Effector memory CD8-positive, alpha-beta T cell (primary cell): ENCODE measurements around the gene GRID2.
"Not testable (repeated sequence)": the region's sequence is repeated elsewhere in the genome, so short reads cannot be mapped to it uniquely, and the experiment has no call there.

ENCODE experiments used
- ATAC-seq: fragments of 150-1000 bp; cut with Tn5 transposase; replicated peaks from 2 replicates; pipeline ENCODE4 v1.10.0; 2021; ENCODE audit warnings: mild to moderate bottlenecking, moderate library complexity
- DNase-seq, 3 experiments: peaks; one replicate each; pipeline ENCODE4 v3.0.0; 2021
- H3K27ac Mint-ChIP-seq, 2 donors: one replicate each; pipeline ENCODE4 v1.8.0; 2022; ENCODE audit warnings: mild to moderate bottlenecking in 2 of 2, mixed read lengths in 2 of 2, moderate library complexity in 2 of 2
- H3K27me3 Mint-ChIP-seq, 2 donors: one replicate each; pipeline ENCODE4 v1.8.0; 2022; ENCODE audit warnings: mixed read lengths in 2 of 2
- H3K36me3 Mint-ChIP-seq: one replicate; pipeline ENCODE4 v1.8.0; 2022; ENCODE audit warnings: mild to moderate bottlenecking, moderate library complexity, mixed read lengths; ENCODE audit not compliant: insufficient read depth
- H3K4me1 Mint-ChIP-seq, 2 donors: one replicate each; pipeline ENCODE4 v1.8.0; 2022; ENCODE audit warnings: low read depth in 2 of 2, mixed read lengths in 2 of 2
- H3K4me3 Mint-ChIP-seq, 2 donors: one replicate each; pipeline ENCODE4 v1.8.0; 2022; ENCODE audit warnings: mild to moderate bottlenecking in 2 of 2, mixed read lengths in 2 of 2, moderate library complexity in 2 of 2
- H3K9me3 Mint-ChIP-seq, 2 donors: one replicate each; pipeline ENCODE4 v1.8.0; 2022; ENCODE audit warnings: mixed read lengths in 2 of 2

Gene GRID2

DNA sequence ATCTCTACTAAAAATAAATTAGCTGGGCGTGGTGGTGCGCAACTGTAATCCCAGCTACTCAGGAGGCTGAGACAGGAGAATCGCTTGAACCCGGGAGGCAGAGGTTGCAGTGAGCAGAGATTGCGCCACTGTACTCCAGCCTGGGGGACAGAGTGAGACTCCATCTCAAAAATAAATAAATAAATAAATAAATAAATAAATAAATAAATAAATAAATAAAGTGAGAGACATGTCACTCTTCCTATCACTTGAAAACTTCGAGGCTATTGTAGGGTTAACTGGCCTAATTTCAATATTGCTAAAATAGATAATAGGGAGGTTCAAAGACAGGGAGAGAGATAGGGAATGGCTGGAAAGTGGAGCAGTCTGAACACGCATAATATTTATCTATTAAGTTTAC lies 99.8 kb downstream of the GRID2 start:
- not testable (repeated sequence) for H3K4me3 Mint-ChIP-seq, ATAC-seq, H3K4me1 Mint-ChIP-seq, DNase-seq, H3K27ac Mint-ChIP-seq, H3K36me3 Mint-ChIP-seq, H3K27me3 Mint-ChIP-seq, H3K9me3 Mint-ChIP-seq

DNA sequence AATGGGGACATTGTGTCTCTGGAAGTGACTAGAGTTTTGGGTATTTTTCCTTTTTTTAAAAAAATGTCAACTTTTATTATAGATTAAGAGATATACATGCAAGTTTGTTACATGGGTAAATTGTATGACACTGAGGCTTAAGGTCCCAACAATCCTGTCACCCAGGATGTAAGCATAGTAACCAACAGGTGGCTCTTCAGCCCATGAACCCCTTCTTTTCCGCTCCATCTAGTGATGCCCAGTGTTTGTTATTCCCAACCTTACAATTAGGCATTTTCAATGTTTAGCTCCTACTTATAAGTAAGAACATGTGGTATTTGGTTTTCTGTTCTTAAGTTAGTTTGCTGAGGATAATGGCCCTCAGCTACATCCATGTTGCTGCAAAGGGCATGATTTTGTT lies 102.7 kb downstream of the GRID2 start:
- Mint-ChIP-seq H3K9me3 (peaks cover 0 to 6% of the 10 kb centered on the region in 2 donors), H3K36me3 (peaks cover 4% of the 10 kb centered on the region), H3K27ac (no peak overlapping the region), H3K27me3 (no peaks in the 10 kb centered on the region), H3K4me1 (no peaks in the 10 kb centered on the region), H3K4me3 (no peak overlapping the region)
- ATAC-seq (no peak), DNase-seq (no peak)

DNA sequence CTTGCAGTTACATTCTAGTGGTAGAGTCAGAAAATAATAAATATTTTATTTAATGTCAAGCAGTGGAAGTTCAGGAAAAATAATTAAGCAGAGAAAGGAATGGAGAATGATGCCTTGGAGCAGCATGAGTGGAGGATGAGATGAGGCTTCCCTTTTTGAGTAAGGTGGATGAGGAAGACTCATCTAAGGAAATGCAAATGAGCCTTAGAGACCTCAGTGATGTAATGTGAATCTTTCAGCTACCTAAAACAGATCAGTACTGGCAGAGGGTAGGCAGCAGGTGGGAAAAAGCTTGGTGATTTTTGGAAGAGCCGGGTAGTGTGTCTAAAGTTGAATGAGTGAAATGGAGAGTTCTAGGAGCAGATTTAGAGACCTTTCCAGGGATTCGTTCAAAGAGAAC lies 118.2 kb downstream of the GRID2 start:
- Mint-ChIP-seq H3K4me1 (no peaks in the 10 kb centered on the region), H3K4me3 (no peak overlapping the region), H3K27me3 (no peaks in the 10 kb centered on the region), H3K36me3 (no peaks in the 10 kb centered on the region), H3K27ac (no peak overlapping the region), H3K9me3 (peaks cover 8 to 15% of the 10 kb centered on the region in 2 donors)
- no peak for DNase-seq
- ATAC-seq = no peak

- Mint-ChIP-seq H3K4me1 (no peaks in the 10 kb centered on the region), H3K36me3 (no peaks in the 10 kb centered on the region), H3K9me3 (peaks cover 8 to 17% of the 10 kb centered on the region in 2 donors), H3K27me3 (no peaks in the 10 kb centered on the region), H3K27ac (no peak overlapping the region), H3K4me3 (no peak overlapping the region)
- ATAC-seq (no peak), DNase-seq (no peak)
Measured at GRCh38 chr4:92433272-92433758, 129.5 kb downstream of the GRID2 start.

DNA sequence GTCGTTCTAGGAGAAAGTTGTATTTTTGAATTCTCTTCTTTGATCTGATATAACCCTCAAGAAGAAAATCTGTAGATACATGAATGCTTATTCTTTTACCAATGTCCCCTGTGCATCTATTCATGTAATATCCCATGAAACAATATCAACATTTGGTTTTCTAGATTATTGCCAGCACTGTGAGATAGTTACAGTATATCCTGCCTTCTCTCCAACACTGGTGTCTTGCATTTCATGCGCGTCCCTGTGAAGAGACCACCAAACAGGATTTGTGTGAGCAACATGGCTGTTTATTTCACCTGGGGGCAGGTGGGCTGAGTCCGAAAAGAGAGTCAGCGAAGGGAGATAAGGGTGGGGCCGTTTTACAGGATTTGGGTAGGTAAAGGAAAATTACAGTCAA lies 135.0 kb downstream of the GRID2 start:
- H3K9me3 Mint-ChIP-seq = peaks cover 17 to 28% of the 10 kb centered on the region in 2 donors
- not testable (repeated sequence) for DNase-seq, H3K4me3 Mint-ChIP-seq, ATAC-seq, H3K27ac Mint-ChIP-seq, H3K36me3 Mint-ChIP-seq, H3K27me3 Mint-ChIP-seq, H3K4me1 Mint-ChIP-seq

- not testable (repeated sequence) for H3K36me3 Mint-ChIP-seq, ATAC-seq, DNase-seq, H3K4me1 Mint-ChIP-seq, H3K27ac Mint-ChIP-seq, H3K27me3 Mint-ChIP-seq, H3K4me3 Mint-ChIP-seq
- peaks cover 17 to 32% of the 10 kb centered on the region in 2 donors for H3K9me3 Mint-ChIP-seq
Measured at GRCh38 chr4:92442131-92442530, 138.4 kb downstream of the GRID2 start.

GRCh38 chr4:92444143-92444843 lies 140.5 kb downstream of the GRID2 start:
- ATAC-seq = not testable (repeated sequence)

DNA sequence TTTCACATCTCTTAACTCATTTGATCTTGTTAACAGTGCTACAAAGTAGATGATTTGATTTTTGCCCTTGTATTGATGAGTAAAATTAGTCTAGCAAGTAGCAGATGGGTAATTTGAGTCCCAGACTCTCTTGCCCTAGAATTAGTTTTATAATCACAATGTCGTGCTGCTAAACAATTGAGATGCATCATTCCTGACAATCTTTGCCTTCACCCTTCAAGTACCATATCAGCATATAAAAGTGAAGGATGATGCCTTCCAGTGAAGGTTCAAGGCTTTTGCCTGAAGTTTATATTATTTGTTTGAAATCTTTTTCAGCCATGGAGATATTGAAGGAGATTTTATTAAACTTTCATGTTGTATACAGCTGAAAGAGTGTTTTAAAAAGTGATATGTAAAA lies 141.4 kb downstream of the GRID2 start:
- H3K27me3 Mint-ChIP-seq = no peaks in the 10 kb centered on the region

More at GRCh38 chr4:92444143-92444843, 140.5 kb downstream of the GRID2 start:
- DNase-seq, H3K4me3 Mint-ChIP-seq, H3K27ac Mint-ChIP-seq, H3K36me3 Mint-ChIP-seq, H3K4me1 Mint-ChIP-seq, H3K27me3 Mint-ChIP-seq: not testable (repeated sequence)
- peaks cover 14 to 32% of the 10 kb centered on the region in 2 donors for H3K9me3 Mint-ChIP-seq

DNA sequence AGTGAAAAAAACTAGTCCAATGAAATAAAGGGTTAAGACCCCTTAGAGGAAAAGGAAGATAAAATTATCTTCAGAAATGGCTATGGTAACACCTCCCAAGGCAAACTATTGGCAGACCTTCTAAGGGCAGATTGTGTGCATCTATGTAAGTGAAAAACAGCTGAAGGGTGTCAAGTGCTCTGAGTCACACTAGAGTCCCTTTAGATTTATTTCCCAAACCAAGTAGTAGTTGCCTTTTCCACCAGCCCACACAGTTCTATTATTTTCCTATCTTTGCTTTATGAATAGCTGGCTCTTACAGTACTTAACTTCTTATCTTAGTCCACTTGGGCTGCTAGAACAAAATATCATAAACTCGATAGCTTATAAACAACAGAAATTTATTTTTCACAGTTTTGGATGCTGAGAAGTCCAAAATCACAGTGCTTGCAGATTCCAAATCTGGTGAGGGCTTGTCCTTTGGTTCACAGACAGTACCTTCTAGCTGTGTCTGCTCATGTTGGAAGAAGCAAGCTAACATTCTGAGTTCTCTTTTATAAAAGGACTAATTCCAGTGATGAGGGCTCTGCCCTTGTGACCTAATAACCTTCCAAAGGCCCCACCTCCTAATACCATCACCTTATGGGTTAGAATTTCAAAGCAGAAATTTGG lies 143.6 kb downstream of the GRID2 start:
- no peak overlapping the region for H3K27ac Mint-ChIP-seq
- no peaks in the 10 kb centered on the region for H3K27me3 Mint-ChIP-seq
- no peaks in the 10 kb centered on the region for H3K4me1 Mint-ChIP-seq
- DNase-seq (no peak), ATAC-seq (no peak)
- H3K36me3 Mint-ChIP-seq = no peaks in the 10 kb centered on the region
- H3K9me3 Mint-ChIP-seq = peaks cover 4 to 18% of the 10 kb centered on the region in 2 donors
- H3K4me3 Mint-ChIP-seq = no peak overlapping the region

More for the DNA sequence above, 141.4 kb downstream of the GRID2 start:
- no peak for DNase-seq
- no peak overlapping the region for H3K27ac Mint-ChIP-seq
- H3K4me3 Mint-ChIP-seq = no peak overlapping the region
- no peak for ATAC-seq
- H3K9me3 Mint-ChIP-seq = peaks cover 14 to 32% of the 10 kb centered on the region in 2 donors
- no peaks in the 10 kb centered on the region for H3K36me3 Mint-ChIP-seq
- no peaks in the 10 kb centered on the region for H3K4me1 Mint-ChIP-seq

DNA sequence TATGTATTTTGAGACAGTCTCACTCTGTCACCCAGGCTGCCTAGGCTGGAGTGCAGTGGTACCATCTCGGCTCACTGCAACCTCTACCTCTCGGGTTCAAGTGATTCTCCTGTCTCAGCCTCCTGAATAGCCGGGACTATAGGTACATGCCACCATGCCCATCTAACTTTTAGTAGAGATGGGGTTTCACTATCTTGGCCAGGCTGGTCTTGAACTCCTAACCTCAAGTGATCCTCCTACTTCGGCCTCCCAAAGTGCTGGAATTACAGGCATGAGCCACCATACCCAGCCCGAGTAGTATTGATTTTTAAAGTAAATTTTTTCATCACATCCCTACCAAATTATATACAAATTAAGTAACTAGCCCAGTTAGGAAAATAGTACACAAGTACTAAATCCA lies 144.4 kb downstream of the GRID2 start:
- H3K27ac Mint-ChIP-seq, H3K4me3 Mint-ChIP-seq, H3K36me3 Mint-ChIP-seq, DNase-seq, H3K27me3 Mint-ChIP-seq, ATAC-seq, H3K4me1 Mint-ChIP-seq: not testable (repeated sequence)
- H3K9me3 Mint-ChIP-seq = peaks cover 4 to 16% of the 10 kb centered on the region in 2 donors

DNA sequence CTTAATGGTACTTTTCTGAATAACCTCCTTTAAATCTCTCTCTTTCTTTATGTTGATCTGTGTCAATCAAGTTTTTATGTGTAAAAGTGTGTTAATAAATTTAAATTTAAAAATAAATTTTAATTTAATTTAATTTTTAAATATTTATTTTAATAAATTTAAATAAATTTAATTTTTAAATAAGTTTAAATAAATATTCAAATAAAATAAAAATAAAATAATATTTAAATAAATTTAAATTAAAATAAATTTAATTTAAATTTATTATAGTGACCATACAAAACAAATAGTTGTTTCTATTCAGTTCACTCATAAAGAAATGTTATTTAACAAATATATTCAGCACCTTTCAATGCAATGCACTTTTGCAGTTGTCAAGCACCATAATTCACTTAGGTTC lies 146.9 kb downstream of the GRID2 start:
- DNase-seq = no peak
- Mint-ChIP-seq H3K9me3 (peaks cover 3 to 7% of the 10 kb centered on the region in 2 donors), H3K4me3 (no peak overlapping the region), H3K4me1 (no peaks in the 10 kb centered on the region), H3K36me3 (no peaks in the 10 kb centered on the region), H3K27ac (no peak overlapping the region), H3K27me3 (no peaks in the 10 kb centered on the region)
- ATAC-seq = no peak

DNA sequence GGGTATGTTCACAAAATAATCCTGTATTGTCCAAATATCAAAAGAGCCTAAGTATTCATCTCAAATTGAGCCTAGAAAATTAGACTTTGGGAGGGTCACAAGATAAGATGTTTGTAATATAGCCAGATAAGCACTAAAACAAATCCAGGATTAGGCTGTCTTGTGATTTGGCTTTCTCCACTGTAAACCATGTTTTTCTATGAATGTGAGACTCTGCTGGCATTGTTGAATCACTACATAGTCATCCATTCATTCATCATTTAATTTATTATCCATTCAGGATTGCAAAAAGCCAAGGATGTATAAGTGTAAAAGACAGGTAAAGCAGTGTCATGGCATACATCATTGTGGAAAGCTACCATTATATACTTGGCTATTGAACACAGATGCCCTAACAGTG lies 148.0 kb downstream of the GRID2 start:
- Mint-ChIP-seq H3K9me3 (peaks cover 3 to 7% of the 10 kb centered on the region in 2 donors), H3K4me1 (no peaks in the 10 kb centered on the region), H3K36me3 (no peaks in the 10 kb centered on the region), H3K4me3 (no peak overlapping the region), H3K27ac (no peak overlapping the region), H3K27me3 (no peaks in the 10 kb centered on the region)
- ATAC-seq = no peak
- DNase-seq = no peak

- not testable (repeated sequence) for H3K9me3 Mint-ChIP-seq, H3K4me3 Mint-ChIP-seq, H3K27ac Mint-ChIP-seq, H3K36me3 Mint-ChIP-seq, H3K27me3 Mint-ChIP-seq, H3K4me1 Mint-ChIP-seq, DNase-seq, ATAC-seq
Measured at GRCh38 chr4:92452383-92452782, 148.6 kb downstream of the GRID2 start.

DNA sequence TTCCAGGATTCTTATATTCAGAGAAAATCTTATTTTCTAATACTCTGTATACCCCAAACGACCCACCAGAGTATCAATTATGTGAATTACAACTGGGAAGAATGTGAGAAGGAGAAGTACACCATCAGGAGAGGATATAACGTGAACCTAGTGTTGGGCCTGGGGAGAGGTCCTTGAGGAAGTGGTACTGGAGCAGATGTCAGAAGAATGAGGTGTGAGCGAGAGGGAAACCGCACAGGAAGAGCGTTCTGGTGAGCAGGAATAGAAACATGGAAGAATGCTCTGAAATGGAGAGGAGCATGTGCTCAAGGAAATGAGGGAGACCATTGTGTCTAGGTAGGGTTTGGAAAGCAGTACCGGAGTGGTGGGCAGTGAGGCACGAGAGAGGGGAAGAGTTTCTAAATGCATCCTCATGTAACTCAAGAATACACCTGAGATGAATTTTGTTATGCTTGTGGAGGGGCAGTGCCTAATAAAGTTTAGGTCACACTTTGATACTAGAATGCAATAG lies 151.6 kb downstream of the GRID2 start:
- no peaks in the 10 kb centered on the region for H3K4me1 Mint-ChIP-seq
- H3K9me3 Mint-ChIP-seq = peaks cover 3 to 7% of the 10 kb centered on the region in 2 donors
- H3K36me3 Mint-ChIP-seq = no peaks in the 10 kb centered on the region
- no peaks in the 10 kb centered on the region for H3K27me3 Mint-ChIP-seq
- ATAC-seq (no peak), DNase-seq (no peak)
- H3K4me3 Mint-ChIP-seq = no peak overlapping the region
- H3K27ac Mint-ChIP-seq = no peak overlapping the region
